Germinal center (tissue), 1 donor: Measurements from ENCODE around the gene COLEC11.

Source experiments
- DNase-seq: peaks from one replicate; pipeline ENCODE4 v3.0.0; 2012; ENCODE audit warnings: mixed read lengths, low spot score

Gene COLEC11

DNA sequence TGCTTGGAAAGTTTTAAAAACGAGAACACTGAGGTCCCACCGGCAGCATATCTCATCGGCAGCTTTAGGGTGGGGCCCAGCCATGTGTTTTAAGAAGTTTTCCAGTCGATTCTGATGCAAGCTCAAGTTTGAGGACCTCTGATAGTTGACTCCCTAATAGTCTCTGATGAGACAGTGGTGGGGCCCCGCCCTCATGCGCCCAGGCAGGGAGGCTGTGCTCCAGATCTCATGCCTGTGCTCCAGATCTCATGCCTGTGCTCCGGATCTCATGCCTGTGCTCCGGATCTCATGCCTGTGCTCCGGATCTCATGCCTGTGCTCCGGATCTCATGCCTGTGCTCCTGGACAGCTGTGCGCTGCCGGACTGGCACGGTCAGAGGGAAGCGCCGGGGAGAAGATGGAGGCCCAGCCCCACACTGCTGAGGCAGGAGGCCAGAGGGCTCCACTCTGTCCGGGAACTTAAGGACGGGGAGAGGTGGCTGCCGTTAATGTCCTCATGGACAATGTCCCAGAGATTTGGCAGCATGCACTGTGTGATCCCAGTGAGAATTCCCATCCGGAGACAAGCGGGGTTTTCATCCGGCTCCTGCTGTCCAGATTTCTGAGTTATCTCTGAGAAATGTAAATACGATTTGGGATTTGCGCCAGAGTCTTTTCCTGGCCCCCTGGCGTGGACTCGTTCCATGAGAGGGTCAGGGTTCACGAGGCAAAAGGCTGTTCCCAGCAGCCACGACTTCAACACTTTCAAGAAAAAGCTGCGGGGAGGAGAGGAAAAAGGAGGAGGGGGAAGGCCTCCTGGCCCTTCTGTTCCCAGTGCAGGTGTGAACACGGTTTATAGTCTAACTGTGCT lies 9.4 kb upstream of the COLEC11 start:
- DNase-seq, result no peak

DNA sequence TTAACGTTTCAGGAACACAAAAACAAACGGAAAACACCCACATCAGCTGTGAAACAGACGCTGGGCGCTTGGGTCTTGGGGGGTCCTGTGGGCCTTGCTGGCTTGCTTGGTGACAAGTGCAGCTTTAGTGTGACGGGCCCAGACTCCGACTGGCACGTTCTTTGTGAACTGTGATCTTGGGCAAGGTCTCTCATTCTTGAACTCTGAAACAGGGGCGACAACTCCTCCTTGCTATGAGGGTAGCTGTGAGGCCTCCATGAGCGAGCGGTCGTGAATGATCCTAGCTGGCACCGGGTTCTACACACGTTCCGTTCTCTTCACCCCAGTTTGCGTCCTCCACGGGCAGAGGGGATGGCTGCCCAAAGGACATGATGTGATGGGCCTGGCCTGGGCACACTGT lies 8.7 kb upstream of the COLEC11 start:
- DNase-seq, result no peak

DNA sequence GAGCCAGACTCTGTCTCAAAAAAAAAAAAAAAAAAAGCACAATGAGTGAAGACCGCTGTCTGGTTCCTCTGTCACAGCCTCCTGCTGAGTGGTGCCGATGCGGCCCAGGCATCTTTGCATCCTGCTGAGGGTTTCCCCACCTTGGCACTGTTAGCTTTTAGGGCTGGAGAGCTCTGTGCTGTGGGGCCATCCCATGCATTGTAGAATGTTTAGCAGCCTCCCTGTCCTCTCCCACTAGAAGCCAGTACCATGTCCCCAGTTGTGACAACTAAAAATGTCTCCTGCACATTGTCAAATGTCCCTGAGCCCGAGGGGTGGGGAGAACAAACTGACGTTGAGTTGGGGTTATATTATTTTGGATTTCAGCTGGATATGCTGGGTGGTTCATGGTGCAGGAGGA lies 7.9 kb upstream of the COLEC11 start:
- DNase-seq, result no peak

GRCh38 chr2:3587432-3587831 lies 7.5 kb upstream of the COLEC11 start:
- no peak for DNase-seq

DNA sequence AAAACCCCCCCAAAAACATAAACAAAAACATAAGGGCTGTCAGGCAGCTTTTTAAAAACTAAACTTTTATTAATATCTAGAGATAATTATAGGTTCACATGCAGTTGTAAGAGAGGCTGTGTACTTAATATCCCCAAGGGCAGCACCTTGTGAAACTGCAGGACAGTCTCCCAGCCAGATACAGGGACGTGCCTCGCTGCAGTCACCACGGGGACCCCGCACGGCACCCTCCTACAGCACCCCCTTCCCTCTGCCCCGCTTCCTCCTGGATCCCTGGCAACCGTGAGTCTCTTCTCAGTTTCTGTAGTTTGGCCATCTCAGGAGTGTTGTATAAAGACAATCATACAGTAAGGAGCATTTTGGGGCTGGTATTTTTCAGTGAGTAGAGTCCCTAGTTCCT lies 6.8 kb upstream of the COLEC11 start:
- DNase-seq, result no peak

- no peak for DNase-seq
Observed at GRCh38 chr2:3589086-3589485, 5.8 kb upstream of the COLEC11 start.

GRCh38 chr2:3595404-3595803 lies 492 bp downstream of the COLEC11 start:
- DNase-seq, result no peak

GRCh38 chr2:3595985-3596384 lies 1.1 kb downstream of the COLEC11 start:
- DNase-seq, result no peak

- DNase-seq, result no peak
Observed at GRCh38 chr2:3596901-3597417, 2.0 kb downstream of the COLEC11 start.

GRCh38 chr2:3597567-3597966 lies 2.7 kb downstream of the COLEC11 start:
- no peak for DNase-seq

DNA sequence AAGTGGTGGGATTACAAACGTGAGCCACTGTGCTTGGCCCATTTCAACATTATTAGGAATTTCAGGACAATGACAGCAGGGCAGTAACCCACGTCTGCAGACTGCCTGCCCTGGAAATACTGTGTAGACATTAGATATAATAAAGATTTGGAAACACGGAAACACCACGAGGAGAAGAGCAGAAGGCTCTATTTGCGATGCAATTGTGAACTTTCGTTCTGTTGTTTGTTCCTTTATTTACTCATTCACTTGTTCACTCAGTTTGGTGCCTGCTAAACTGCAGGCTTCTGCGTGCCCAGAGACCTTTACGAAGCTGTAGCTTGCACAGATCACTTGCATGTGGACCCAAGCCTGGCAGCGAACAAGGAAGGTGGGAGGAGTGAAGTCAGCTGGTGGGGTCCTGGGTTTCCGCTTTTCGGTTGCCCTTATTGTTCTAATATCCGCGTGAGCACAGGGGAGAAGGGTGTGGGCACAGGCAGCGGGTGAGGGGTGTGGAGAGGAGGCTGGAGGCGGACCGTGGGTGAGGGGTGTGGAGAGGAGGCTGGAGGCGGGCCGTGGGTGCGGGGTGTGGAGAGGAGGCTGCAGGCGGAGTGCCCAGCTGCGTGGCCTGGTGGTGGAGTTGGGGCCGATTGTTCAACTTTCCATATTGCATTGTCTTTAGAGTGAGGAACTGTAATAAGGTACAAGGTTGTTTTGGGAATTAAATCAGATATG lies 3.4 kb downstream of the COLEC11 start:
- DNase-seq, result no peak

GRCh38 chr2:3598912-3599854 lies 4.3 kb downstream of the COLEC11 start:
- DNase-seq, result no peak

GRCh38 chr2:3600256-3600855 lies 5.4 kb downstream of the COLEC11 start:
- no peak for DNase-seq

DNA sequence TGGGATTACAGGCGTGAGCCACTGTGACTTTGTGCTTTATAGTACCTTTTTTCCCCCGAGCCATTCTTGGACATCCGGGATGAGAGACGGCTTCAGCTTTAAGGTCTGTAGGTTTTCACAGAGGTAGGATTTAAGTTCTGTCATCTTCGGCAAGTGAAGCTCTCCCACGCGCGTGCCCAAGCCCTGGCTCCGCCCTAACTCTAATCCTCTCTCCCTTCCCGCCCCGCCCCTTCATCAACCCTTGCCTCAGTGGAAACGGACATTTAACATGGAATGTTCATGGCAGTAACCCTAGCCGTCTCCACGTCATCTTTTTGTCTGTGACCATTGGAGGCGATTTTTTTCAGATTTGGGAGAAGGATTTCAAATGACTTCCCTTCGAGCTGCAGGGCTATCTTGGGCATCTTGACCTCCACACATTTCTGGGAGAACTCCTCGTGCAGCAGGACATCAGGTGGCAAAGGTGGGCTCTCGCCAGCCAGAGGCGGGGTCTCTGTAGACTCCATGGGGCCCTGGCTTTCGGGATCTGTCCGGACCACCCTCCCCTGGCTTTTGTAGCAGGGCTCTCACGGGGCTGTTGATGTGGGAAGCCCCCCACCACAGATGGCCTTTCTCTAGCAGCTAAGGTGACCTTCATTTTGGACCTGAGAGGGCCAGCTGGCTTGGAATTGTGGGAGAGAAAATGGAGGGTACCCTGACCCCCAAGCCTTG lies 6.8 kb downstream of the COLEC11 start:
- DNase-seq, result no peak

- DNase-seq, result no peak
Observed at GRCh38 chr2:3602553-3603339, 7.8 kb downstream of the COLEC11 start.

DNA sequence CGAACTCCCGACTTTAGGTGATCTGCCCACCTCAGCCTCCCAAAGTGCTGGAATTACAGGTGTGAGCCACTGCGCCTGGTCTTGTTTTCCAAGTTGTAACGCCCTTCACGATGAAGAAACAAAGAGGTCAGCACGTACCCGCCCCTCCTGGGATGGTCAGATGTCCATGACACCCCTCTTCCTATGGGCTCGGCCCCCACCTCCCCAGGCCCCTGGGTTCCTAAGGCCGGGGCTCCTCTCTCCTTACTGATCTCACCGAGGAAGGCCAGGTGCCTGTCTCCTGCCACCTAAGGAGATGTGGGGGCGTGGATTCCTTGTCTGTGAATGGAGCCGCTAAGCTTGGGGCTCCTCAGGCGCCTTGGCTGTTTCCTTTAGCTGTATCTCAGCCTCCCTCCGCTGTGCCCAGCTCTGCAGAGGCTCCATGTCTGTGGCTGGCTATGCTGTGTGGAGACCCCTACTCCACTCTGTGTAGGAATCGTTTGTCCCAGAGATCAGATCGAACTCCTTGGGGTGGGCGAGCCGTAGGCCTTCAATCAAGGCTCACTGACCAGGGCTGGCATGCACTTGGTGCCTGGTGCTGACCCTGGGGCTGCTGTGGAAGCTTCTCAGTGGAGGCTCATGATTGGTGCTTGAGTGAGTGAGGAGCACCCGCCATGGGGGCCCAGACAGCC lies 8.8 kb downstream of the COLEC11 start:
- no peak for DNase-seq

GRCh38 chr2:3604207-3604877 lies 9.4 kb downstream of the COLEC11 start:
- DNase-seq, result no peak

- DNase-seq, result no peak
Observed at GRCh38 chr2:3604991-3605961, 10.4 kb downstream of the COLEC11 start.
